H9 (cell line): ENCODE results near the gene MAN1A1. TPM values are rescaled to one million over a fixed set of nuclear protein-coding genes. Genes with fewer than 3 reads are reported as not detected.

ENCODE experiments used
- DNase-seq: peaks from one replicate; pipeline ENCODE4 v3.0.0-alpha.2; 2017
- H2AFZ ChIP-seq: one replicate; pipeline ENCODE4 v1.6.1; 2013; ENCODE audit warnings: mild to moderate bottlenecking, low read length, control low read depth, moderate library complexity
- H2AK5ac ChIP-seq: 2 replicates; pipeline ENCODE4 v1.6.1; 2013; ENCODE audit warnings: low read length, control low read depth, mixed read lengths; ENCODE audit not compliant: insufficient read length
- H2BK120ac ChIP-seq: one replicate; pipeline ENCODE4 v1.6.1; 2013; ENCODE audit warnings: low read depth, mild to moderate bottlenecking, low read length, control low read depth, inconsistent platforms; ENCODE audit not compliant: poor library complexity, severe bottlenecking
- H2BK12ac ChIP-seq: 2 replicates; pipeline ENCODE4 v1.6.1; 2013; ENCODE audit warnings: low read length, control low read depth, mixed read lengths, low read depth; ENCODE audit not compliant: insufficient read length
- H2BK15ac ChIP-seq: 2 replicates; pipeline ENCODE4 v1.6.1; 2013; ENCODE audit warnings: low read depth, low read length, control low read depth
- H2BK20ac ChIP-seq: one replicate; pipeline ENCODE4 v1.6.1; 2013; ENCODE audit warnings: low read depth, mild to moderate bottlenecking, low read length, control low read depth, inconsistent platforms; ENCODE audit not compliant: poor library complexity, severe bottlenecking
- H2BK5ac ChIP-seq: 2 replicates; pipeline ENCODE4 v1.6.1; 2013; ENCODE audit warnings: low read length, control low read depth, mixed read lengths; ENCODE audit not compliant: insufficient read length
- H3K14ac ChIP-seq: 2 replicates; pipeline ENCODE4 v1.6.1; 2013; ENCODE audit warnings: low read length, control low read depth; ENCODE audit not compliant: insufficient read depth
- H3K18ac ChIP-seq: 2 replicates; pipeline ENCODE4 v1.6.1; 2013; ENCODE audit warnings: low read depth, mild to moderate bottlenecking, mixed read lengths, low read length, control low read depth; ENCODE audit not compliant: insufficient read length
- H3K23ac ChIP-seq: 2 replicates; pipeline ENCODE4 v1.6.1; 2013; ENCODE audit warnings: low read length, control low read depth, mixed read lengths, low read depth; ENCODE audit not compliant: insufficient read length
- H3K23me2 ChIP-seq: 2 replicates; pipeline ENCODE4 v1.6.1; 2013; ENCODE audit warnings: low read depth, mild to moderate bottlenecking, mixed read lengths, low read length, control low read depth; ENCODE audit not compliant: insufficient read length, poor library complexity, severe bottlenecking
- H3K27ac ChIP-seq: 2 replicates; pipeline ENCODE4 v1.5.1; 2013; ENCODE audit warnings: low read length, control low read depth, mixed read lengths, low read depth; ENCODE audit not compliant: insufficient read length
- H3K27me3 ChIP-seq: 2 replicates; pipeline ENCODE4 v1.6.1; 2013; ENCODE audit warnings: low read length, control low read depth, inconsistent platforms; ENCODE audit not compliant: insufficient read depth
- H3K4ac ChIP-seq: 2 replicates; pipeline ENCODE4 v1.6.1; 2013; ENCODE audit warnings: low read depth, mild to moderate bottlenecking, control low read depth, inconsistent platforms, low read length, moderate library complexity
- H3K4me1 ChIP-seq: 2 replicates; pipeline ENCODE4 v1.6.1; 2013; ENCODE audit warnings: low read length, control low read depth, inconsistent platforms; ENCODE audit not compliant: insufficient read depth
- H3K4me2 ChIP-seq: 2 replicates; pipeline ENCODE4 v1.6.1; 2013; ENCODE audit warnings: low read length, control low read depth, mixed read lengths; ENCODE audit not compliant: insufficient read length, insufficient read depth
- H3K56ac ChIP-seq: 2 replicates; pipeline ENCODE4 v1.6.1; 2013; ENCODE audit warnings: low read depth, mild to moderate bottlenecking, mixed read lengths, low read length, control low read depth; ENCODE audit not compliant: insufficient read length
- H3K79me1 ChIP-seq: 2 replicates; pipeline ENCODE4 v1.6.1; 2013; ENCODE audit warnings: low read depth, mild to moderate bottlenecking, moderate library complexity, low read length, control low read depth, inconsistent platforms; ENCODE audit not compliant: insufficient read depth, poor library complexity, severe bottlenecking
- H3K79me2 ChIP-seq: 2 replicates; pipeline ENCODE4 v1.6.1; 2013; ENCODE audit warnings: low read length, control low read depth, inconsistent platforms; ENCODE audit not compliant: insufficient read depth
- H3K9ac ChIP-seq: 2 replicates; pipeline ENCODE4 v1.6.1; 2013; ENCODE audit warnings: low read length, control low read depth, mixed read lengths; ENCODE audit not compliant: insufficient read length; ENCODE audit errors: extremely low read depth
- H3K9me3 ChIP-seq: one replicate; pipeline ENCODE4 v1.6.1; 2013; ENCODE audit warnings: low read depth, low read length, inconsistent platforms; ENCODE audit not compliant: control insufficient read depth
- H3T11ph ChIP-seq: one replicate; pipeline ENCODE4 v1.6.1; 2013; ENCODE audit warnings: mild to moderate bottlenecking, low read length, control low read depth, inconsistent platforms
- H4K20me1 ChIP-seq: one replicate; pipeline ENCODE4 v1.6.1; 2013; ENCODE audit not compliant: control insufficient read depth, insufficient read length, insufficient read depth
- H4K5ac ChIP-seq: 2 replicates; pipeline ENCODE4 v1.6.1; 2013; ENCODE audit warnings: low read depth, mild to moderate bottlenecking, mixed read lengths, low read length, control low read depth; ENCODE audit not compliant: insufficient read length
- H4K8ac ChIP-seq: replicated peaks from 2 replicates; pipeline ENCODE4 v1.6.1; 2013; ENCODE audit warnings: low read length, control low read depth, mixed read lengths, low read depth; ENCODE audit not compliant: insufficient read length
- H4K91ac ChIP-seq: 2 replicates; pipeline ENCODE4 v1.6.1; 2013; ENCODE audit warnings: low read depth, mild to moderate bottlenecking, moderate library complexity, mixed read lengths, low read length, control low read depth; ENCODE audit not compliant: insufficient read length
- H3K27ac Mint-ChIP-seq, 3 experiments: 2 replicates in 2 of 3; 3 replicates in 1 of 3; pipeline ENCODE4 v1.8.0; 2020 to 2021; ENCODE audit warnings: mixed read lengths in 3 of 3, mild to moderate bottlenecking in 1 of 3, moderate library complexity in 1 of 3
- H3K27me3 Mint-ChIP-seq: 2 replicates; pipeline ENCODE4 v1.8.0; 2021; ENCODE audit warnings: low read depth, mild to moderate bottlenecking, moderate library complexity, mixed read lengths
- H3K36me3 Mint-ChIP-seq, 3 experiments: 2 replicates in 2 of 3; 3 replicates in 1 of 3; pipeline ENCODE4 v1.8.0; 2020 to 2021; ENCODE audit warnings: low read depth in 3 of 3, mixed read lengths in 3 of 3; ENCODE audit not compliant: insufficient read depth in 1 of 3
- H3K4me1 Mint-ChIP-seq, 2 experiments: 2 replicates each; pipeline ENCODE4 v1.8.0; 2020; ENCODE audit warnings: mixed read lengths in 2 of 2
- H3K4me3 Mint-ChIP-seq, 2 experiments: 2 replicates in 1 of 2; 3 replicates in 1 of 2; pipeline ENCODE4 v1.8.0; 2020 to 2021; ENCODE audit warnings: mild to moderate bottlenecking in 2 of 2, mixed read lengths in 2 of 2, moderate library complexity in 1 of 2
- H3K9me3 Mint-ChIP-seq, 2 experiments: 2 replicates in 1 of 2; 3 replicates in 1 of 2; pipeline ENCODE4 v1.8.0; 2020; ENCODE audit warnings: mild to moderate bottlenecking in 2 of 2, mixed read lengths in 2 of 2, moderate library complexity in 1 of 2
- WGBS: extraction: QIAGEN DNeasy Blood & Tissue Kit; methylation state at CpG from one replicate; pipeline ENCODE4 v1.1.7; 2013; ENCODE audit warnings: missing lambda C conversion rate, low lambda C conversion rate, mixed read lengths; ENCODE audit not compliant: insufficient read length; ENCODE audit errors: extremely low coverage; 5-methylcytosine and 5-hydroxymethylcytosine counted together
- total RNA-seq: library from RNA; stranded (reverse); gene quantifications from 2 replicates; pipeline ENCODE4 v1.2.1, GENCODE V29; 2021
- TF ChIP-seq, protein P1 (sequence below): fragments of 200-600 bp; sonication (generic); conservative IDR thresholded peaks from 3 replicates; pipeline ENCODE4 v1.8.0; 2021; ENCODE audit warnings: antibody characterized with exemption, mild to moderate bottlenecking

The MAN1A1 gene
- total RNA-seq, 1 experiment from 2014 or later = 1.6 TPM

GRCh38 chr6:119334535-119335264 lies 14.9 kb downstream of the MAN1A1 start:
- no peak overlapping the region for H2BK15ac ChIP-seq
- TF ChIP-seq, protein P1, sequence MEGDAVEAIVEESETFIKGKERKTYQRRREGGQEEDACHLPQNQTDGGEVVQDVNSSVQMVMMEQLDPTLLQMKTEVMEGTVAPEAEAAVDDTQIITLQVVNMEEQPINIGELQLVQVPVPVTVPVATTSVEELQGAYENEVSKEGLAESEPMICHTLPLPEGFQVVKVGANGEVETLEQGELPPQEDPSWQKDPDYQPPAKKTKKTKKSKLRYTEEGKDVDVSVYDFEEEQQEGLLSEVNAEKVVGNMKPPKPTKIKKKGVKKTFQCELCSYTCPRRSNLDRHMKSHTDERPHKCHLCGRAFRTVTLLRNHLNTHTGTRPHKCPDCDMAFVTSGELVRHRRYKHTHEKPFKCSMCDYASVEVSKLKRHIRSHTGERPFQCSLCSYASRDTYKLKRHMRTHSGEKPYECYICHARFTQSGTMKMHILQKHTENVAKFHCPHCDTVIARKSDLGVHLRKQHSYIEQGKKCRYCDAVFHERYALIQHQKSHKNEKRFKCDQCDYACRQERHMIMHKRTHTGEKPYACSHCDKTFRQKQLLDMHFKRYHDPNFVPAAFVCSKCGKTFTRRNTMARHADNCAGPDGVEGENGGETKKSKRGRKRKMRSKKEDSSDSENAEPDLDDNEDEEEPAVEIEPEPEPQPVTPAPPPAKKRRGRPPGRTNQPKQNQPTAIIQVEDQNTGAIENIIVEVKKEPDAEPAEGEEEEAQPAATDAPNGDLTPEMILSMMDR = no peak
- no peak overlapping the region for H2AFZ ChIP-seq
- no peak overlapping the region for H2BK20ac ChIP-seq
- no peak overlapping the region for H3K18ac ChIP-seq
- no peak overlapping the region for H3K56ac ChIP-seq
- no peak overlapping the region for H3K9ac ChIP-seq
- Mint-ChIP-seq H3K27ac (no peak overlapping the region; a peak in 1 of 7 replicates), H3K4me3 (no peak overlapping the region), H3K4me1 (peaks cover 9 to 16% of the 10 kb centered on the region in 2 experiments), H3K27me3 (no peaks in the 10 kb centered on the region), H3K9me3 (no peaks in the 10 kb centered on the region), H3K36me3 (no peaks in the 10 kb centered on the region)
- no peak overlapping the region for H3K23ac ChIP-seq
- no CpG with 5 or more reads among the region's 1 CpG for WGBS
- no peak overlapping the region for H3K27ac ChIP-seq
- no peak overlapping the region for H3T11ph ChIP-seq
- H3K4me2 ChIP-seq = no peak overlapping the region
- no peak for DNase-seq
- H2BK5ac ChIP-seq = no peak overlapping the region
- H3K14ac ChIP-seq = no peak overlapping the region
- no peaks in the 10 kb centered on the region for H4K20me1 ChIP-seq
- no peak overlapping the region for H2AK5ac ChIP-seq
- no peak overlapping the region for H2BK12ac ChIP-seq
- H3K4me1 ChIP-seq = no peaks in the 10 kb centered on the region; the same call in 1 of the 2 replicates
- no peaks in the 10 kb centered on the region for H3K23me2 ChIP-seq
- H3K27me3 ChIP-seq = no peaks in the 10 kb centered on the region
- no peak overlapping the region for H3K4ac ChIP-seq
- no peak overlapping the region for H4K8ac ChIP-seq
- H4K5ac ChIP-seq = no peak overlapping the region
- no peak overlapping the region for H4K91ac ChIP-seq
- no peak overlapping the region for H2BK120ac ChIP-seq
- H3K79me1 ChIP-seq = no peaks in the 10 kb centered on the region
- H3K79me2 ChIP-seq = no peaks in the 10 kb centered on the region
- H3K9me3 ChIP-seq = no peaks in the 10 kb centered on the region
